Measurements from ENCODE around the gene B3GAT1.

GRCh38 chr11:134362192-134362901, 49.7 kb downstream of the B3GAT1 start:
- no peak for TF ChIP-seq CTCF (IDR thresholded peaks at IDR 0.05)
- no peak for TF ChIP-seq POLR2A (IDR thresholded peaks at IDR 0.05)

Measured in breast epithelium (tissue), 3 donors.